CD14-positive monocyte (primary cell): Measurements from ENCODE around the gene CTSD. TPM values are rescaled to one million over a fixed set of nuclear protein-coding genes. Genes with fewer than 3 reads are reported as not detected.

ENCODE experiments used
- DNase-seq, 3 donors: peaks; one replicate each; pipeline ENCODE4 v3.0.0-alpha.2; 2011 to 2022
- H2AFZ ChIP-seq: 2 replicates; pipeline ENCODE4 v1.6.0; 2012; ENCODE audit warnings: mild to moderate bottlenecking, low read depth, low read length, inconsistent platforms; ENCODE audit not compliant: insufficient read depth, poor library complexity, severe bottlenecking
- H3K27ac ChIP-seq, 2 donors: 1 replicate in 1 of 2; 2 replicates in 1 of 2; pipeline ENCODE4 v1.5.1; 2012 to 2013; ENCODE audit warnings: low read length in 2 of 2, control low read depth in 1 of 2, inconsistent platforms in 1 of 2, low read depth in 1 of 2, mild to moderate bottlenecking in 1 of 2
- H3K27me3 ChIP-seq, 2 donors: one replicate each; pipeline versions ENCODE4 v1.6.0 to v1.6.1; 2011 to 2013; ENCODE audit warnings: low read length in 2 of 2; ENCODE audit not compliant: control insufficient read depth in 2 of 2, insufficient read depth in 2 of 2
- H3K36me3 ChIP-seq, 2 donors: replicated peaks in 1 of 2; 1 replicate in 1 of 2; 2 replicates in 1 of 2; pipeline versions ENCODE4 v1.5.1 to v1.6.1; 2012 to 2013; ENCODE audit warnings: low read length in 2 of 2, control low read depth in 1 of 2, inconsistent platforms in 1 of 2, mild to moderate bottlenecking in 1 of 2; ENCODE audit not compliant: insufficient read depth in 2 of 2, control insufficient read depth in 1 of 2
- H3K4me1 ChIP-seq, 2 donors: 1 replicate in 1 of 2; 2 replicates in 1 of 2; pipeline versions ENCODE4 v1.5.1 to v1.6.1; 2012 to 2013; ENCODE audit warnings: low read length in 2 of 2, control low read depth in 1 of 2, inconsistent platforms in 1 of 2, mild to moderate bottlenecking in 1 of 2, moderate library complexity in 1 of 2; ENCODE audit not compliant: insufficient read depth in 2 of 2, control insufficient read depth in 1 of 2
- H3K4me2 ChIP-seq: replicated peaks from 2 replicates; pipeline ENCODE3; 2012; ENCODE audit warnings: low read length, moderate library complexity, mild to moderate bottlenecking; ENCODE audit not compliant: poor library complexity, severe bottlenecking; ENCODE audit errors: extremely low read depth
- H3K4me3 ChIP-seq, 3 experiments: fragments of 200-600 bp in 1 of 3; sonication (generic) in 1 of 3; replicated peaks in 1 of 3; 1 replicate in 2 of 3; 2 replicates in 1 of 3; pipeline ENCODE4 v1.5.1; 2011 to 2013; ENCODE audit warnings: low read length in 3 of 3, mild to moderate bottlenecking in 3 of 3, control low read depth in 2 of 3, low read depth in 2 of 3, inconsistent platforms in 1 of 3, moderate library complexity in 1 of 3
- H3K79me2 ChIP-seq: 2 replicates; pipeline ENCODE4 v1.6.0; 2012; ENCODE audit warnings: mild to moderate bottlenecking, control low read depth, inconsistent platforms, low read length, moderate library complexity; ENCODE audit not compliant: insufficient read depth
- H3K9ac ChIP-seq: 2 replicates; pipeline ENCODE4 v1.6.0; 2017; ENCODE audit warnings: low read length, mild to moderate bottlenecking; ENCODE audit not compliant: insufficient read depth, poor library complexity, severe bottlenecking
- H3K9me3 ChIP-seq, 2 donors: replicated peaks in 1 of 2; 1 replicate in 1 of 2; 2 replicates in 1 of 2; pipeline versions ENCODE4 v1.5.1 to v1.6.1; 2012 to 2013; ENCODE audit warnings: low read length in 2 of 2, control low read depth in 1 of 2; ENCODE audit not compliant: control insufficient read depth in 1 of 2, insufficient read depth in 1 of 2
- H4K20me1 ChIP-seq: 2 replicates; pipeline ENCODE4 v1.6.0; 2012; ENCODE audit warnings: mild to moderate bottlenecking, low read length, control low read depth, moderate library complexity; ENCODE audit not compliant: insufficient read depth
- H3K27ac Mint-ChIP-seq, 7 donors: one replicate each; pipeline ENCODE4 v1.8.0; 2020; ENCODE audit warnings: mild to moderate bottlenecking in 7 of 7, mixed read lengths in 7 of 7, moderate library complexity in 6 of 7, inconsistent platforms in 2 of 7
- H3K27me3 Mint-ChIP-seq, 3 donors: one replicate each; pipeline ENCODE4 v1.8.0; 2021 to 2022; ENCODE audit warnings: low read depth in 3 of 3, mild to moderate bottlenecking in 3 of 3, mixed read lengths in 3 of 3, moderate library complexity in 3 of 3, inconsistent platforms in 1 of 3
- H3K36me3 Mint-ChIP-seq, 2 donors: one replicate each; pipeline ENCODE4 v1.8.0; 2020; ENCODE audit warnings: mixed read lengths in 2 of 2, inconsistent platforms in 1 of 2, mild to moderate bottlenecking in 1 of 2
- H3K4me1 Mint-ChIP-seq: one replicate; pipeline ENCODE4 v1.8.0; 2020; ENCODE audit warnings: mild to moderate bottlenecking, mixed read lengths
- H3K4me3 Mint-ChIP-seq, 2 donors: one replicate each; pipeline ENCODE4 v1.8.0; 2020; ENCODE audit warnings: mild to moderate bottlenecking in 2 of 2, mixed read lengths in 2 of 2, moderate library complexity in 1 of 2
- H3K9me3 Mint-ChIP-seq, 7 donors: one replicate each; pipeline ENCODE4 v1.8.0; 2020 to 2022; ENCODE audit warnings: mixed read lengths in 7 of 7, mild to moderate bottlenecking in 6 of 7, moderate library complexity in 6 of 7, inconsistent platforms in 2 of 7
- WGBS: methylation state at CpG from one replicate; pipeline ENCODE4 v1.1.5; 2013; ENCODE audit warnings: missing lambda C conversion rate; ENCODE audit not compliant: insufficient coverage; 5-methylcytosine and 5-hydroxymethylcytosine counted together
- intact Hi-C, 2 donors: fragments of 100-400 bp; cut with micrococcal nuclease; formaldehyde crosslinking; loops; one replicate each; pipeline versions ENCODE4 v1.15.0 to v1.15.1; 2023
- polyA plus RNA-seq, 3 donors: library from polyadenylated mRNA; depleted of rRNA in 1 of 3; unstranded in 2 of 3; stranded (reverse) in 1 of 3; fragments of 300-500 nt in 2 of 3; fragments of >200 nt in 1 of 3; fragmentation: Illumina TruSeq in 2 of 3; gene quantifications; 1 replicate in 2 of 3; 2 replicates in 1 of 3; pipeline ENCODE4 v1.2.3, GENCODE V29; 2012 to 2021
- TF ChIP-seq, protein P1 (sequence below): fragments of 200-600 bp; IDR thresholded peaks from one replicate; pipeline ENCODE4 v1.8.0; 2022; ENCODE audit warnings: antibody characterized with exemption, mild to moderate bottlenecking

Gene CTSD
- polyA plus RNA-seq, 3 donors, result 835 to 1,372 (median 855) TPM

DNA sequence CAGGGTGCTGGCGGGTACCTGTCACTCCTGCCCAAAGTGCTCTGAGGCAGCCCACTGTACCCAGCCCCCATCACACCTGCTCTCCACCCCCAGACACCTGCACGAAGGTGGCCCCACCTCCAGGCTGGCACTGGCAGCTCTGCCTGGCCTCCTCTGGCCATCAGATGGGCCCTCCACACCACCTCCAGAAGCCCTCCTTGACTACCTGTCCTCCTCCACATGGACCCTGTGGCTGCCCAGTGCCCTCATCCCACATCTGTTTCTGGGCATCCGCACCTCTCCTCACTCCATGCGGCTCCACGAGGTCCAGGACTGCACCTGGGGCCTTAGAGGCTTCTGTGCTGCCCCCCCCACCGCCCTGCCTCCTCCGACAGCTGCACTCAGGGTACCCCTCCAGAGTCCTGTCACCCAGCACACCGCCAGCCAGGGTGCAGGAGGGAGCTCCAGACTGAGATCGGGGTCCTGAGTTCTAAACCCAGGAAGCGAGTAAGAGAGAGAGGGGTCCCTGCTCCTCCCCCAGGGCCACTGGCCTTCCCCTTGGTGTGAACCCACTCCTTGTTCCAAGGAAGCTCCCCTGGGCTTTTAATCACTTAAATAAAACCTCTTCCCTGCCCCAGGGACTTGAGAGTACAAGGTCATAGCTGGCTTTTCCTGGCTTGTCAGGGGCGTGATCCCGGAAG is 1.7 kb downstream of the CTSD start:
- intact Hi-C loops, result loop anchor here in 1 of 2 donors (2.0 to 5.0 kb wide), 2 partner anchors 21 to 90 kb away; partner anchors contain the start of gene LSP1
- peak overlapping the region; percentile 92 to 97 (median 96) for H3K27ac Mint-ChIP-seq
- 81% methylated on average over 5 of the region's 12 CpGs for WGBS

DNA sequence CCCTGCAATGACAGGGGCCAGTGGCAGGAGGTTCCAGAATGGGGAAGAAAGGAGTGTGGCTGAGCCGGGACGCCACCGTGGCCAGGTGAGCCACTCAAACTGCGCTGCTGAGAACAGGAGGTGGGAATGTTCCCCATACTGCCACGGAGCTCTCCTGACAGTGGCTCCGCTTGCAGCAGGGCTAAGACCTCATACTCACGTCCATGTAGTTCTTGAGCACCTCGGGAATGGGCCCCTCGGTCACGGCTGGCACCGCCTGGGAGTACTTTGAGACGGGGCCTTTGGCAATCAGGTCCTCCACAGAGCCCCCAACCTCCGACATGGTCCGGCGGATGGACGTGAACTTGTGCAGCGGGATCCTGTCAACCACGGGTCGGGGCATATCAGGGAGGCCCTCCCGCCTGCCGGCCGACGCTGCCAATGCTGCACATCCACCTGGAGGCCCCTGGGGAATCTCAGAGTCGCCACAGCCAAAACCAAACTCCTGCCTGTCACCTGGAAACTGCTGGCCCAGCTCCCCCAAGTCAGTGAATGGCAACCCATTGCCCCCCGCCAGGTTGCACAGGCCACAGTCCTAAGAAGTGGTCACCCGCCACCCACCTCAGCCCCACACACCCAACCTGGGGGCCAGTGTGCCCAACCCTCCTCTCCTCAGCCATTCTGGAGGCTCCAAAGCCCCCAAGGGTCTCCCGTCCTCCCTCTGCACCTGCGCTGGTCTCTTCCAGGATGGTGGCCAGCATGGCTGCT is 2.4 kb downstream of the CTSD start:
- Histone ChIP-seq H3K4me2 (peak overlapping the region; percentile 100), H3K4me3 (peak overlapping the region; percentile 83 to 98 (median 90)), H3K27me3 (no peaks in the 10 kb centered on the region), H3K79me2 (peaks cover 74% of the 10 kb centered on the region), H3K9ac (peak overlapping the region; percentile 97), H3K27ac (peak overlapping the region; percentile 95 to 97), H3K36me3 (peaks cover 37 to 39% of the 10 kb centered on the region in 2 donors), H3K4me1 (peaks cover 73 to 80% of the 10 kb centered on the region in 2 donors), H2AFZ (no peak overlapping the region), H4K20me1 (peaks cover 70% of the 10 kb centered on the region), H3K9me3 (no peaks in the 10 kb centered on the region)
- peak overlapping the region; percentile 92 to 95 for H3K4me3 Mint-ChIP-seq
- 83% methylated on average over 27 of the region's 28 CpGs for WGBS
- H3K4me1 Mint-ChIP-seq, result peaks cover 67% of the 10 kb centered on the region
- no peak for DNase-seq
- H3K36me3 Mint-ChIP-seq, result peaks cover 45 to 56% of the 10 kb centered on the region in 2 donors
- peaks cover 0 to 6% (median 0%) of the 10 kb centered on the region in 3 donors for H3K27me3 Mint-ChIP-seq
- no peaks in the 10 kb centered on the region for H3K9me3 Mint-ChIP-seq
- TF ChIP-seq, protein P1, sequence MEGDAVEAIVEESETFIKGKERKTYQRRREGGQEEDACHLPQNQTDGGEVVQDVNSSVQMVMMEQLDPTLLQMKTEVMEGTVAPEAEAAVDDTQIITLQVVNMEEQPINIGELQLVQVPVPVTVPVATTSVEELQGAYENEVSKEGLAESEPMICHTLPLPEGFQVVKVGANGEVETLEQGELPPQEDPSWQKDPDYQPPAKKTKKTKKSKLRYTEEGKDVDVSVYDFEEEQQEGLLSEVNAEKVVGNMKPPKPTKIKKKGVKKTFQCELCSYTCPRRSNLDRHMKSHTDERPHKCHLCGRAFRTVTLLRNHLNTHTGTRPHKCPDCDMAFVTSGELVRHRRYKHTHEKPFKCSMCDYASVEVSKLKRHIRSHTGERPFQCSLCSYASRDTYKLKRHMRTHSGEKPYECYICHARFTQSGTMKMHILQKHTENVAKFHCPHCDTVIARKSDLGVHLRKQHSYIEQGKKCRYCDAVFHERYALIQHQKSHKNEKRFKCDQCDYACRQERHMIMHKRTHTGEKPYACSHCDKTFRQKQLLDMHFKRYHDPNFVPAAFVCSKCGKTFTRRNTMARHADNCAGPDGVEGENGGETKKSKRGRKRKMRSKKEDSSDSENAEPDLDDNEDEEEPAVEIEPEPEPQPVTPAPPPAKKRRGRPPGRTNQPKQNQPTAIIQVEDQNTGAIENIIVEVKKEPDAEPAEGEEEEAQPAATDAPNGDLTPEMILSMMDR, result no peak
- peak overlapping the region; percentile 92 to 97 (median 96) for H3K27ac Mint-ChIP-seq
- intact Hi-C loops, result loop anchor here in 1 of 2 donors (5.0 kb wide), 1 partner anchor 91 kb away; the partner anchor contains the start of gene LSP1

More for the DNA sequence above, 1.7 kb downstream of the CTSD start:
- no peaks in the 10 kb centered on the region for H3K27me3 ChIP-seq
- peaks cover 38 to 48% of the 10 kb centered on the region in 2 donors for H3K36me3 Mint-ChIP-seq
- H3K79me2 ChIP-seq, result peaks cover 67% of the 10 kb centered on the region
- peaks cover 61% of the 10 kb centered on the region for H3K4me1 Mint-ChIP-seq
- peaks cover 29 to 32% of the 10 kb centered on the region in 2 donors for H3K36me3 ChIP-seq
- H3K4me3 ChIP-seq, result peak overlapping the region; percentile 83 to 98 (median 90)
- H3K9ac ChIP-seq, result peak overlapping the region; percentile 97
- DNase-seq, result no peak
- peak overlapping the region; percentile 100 for H3K4me2 ChIP-seq
- peaks cover 66 to 73% of the 10 kb centered on the region in 2 donors for H3K4me1 ChIP-seq
- H3K9me3 Mint-ChIP-seq, result no peaks in the 10 kb centered on the region
- H3K4me3 Mint-ChIP-seq, result peak overlapping the region; percentile 92 to 95
- no peaks in the 10 kb centered on the region for H3K9me3 ChIP-seq
- peaks cover 62% of the 10 kb centered on the region for H4K20me1 ChIP-seq
- peaks cover 0 to 6% (median 0%) of the 10 kb centered on the region in 3 donors for H3K27me3 Mint-ChIP-seq
- H2AFZ ChIP-seq, result no peak overlapping the region
- H3K27ac ChIP-seq, result peak overlapping the region; percentile 95 to 97
- TF ChIP-seq, protein P1, result no peak
